Endothelial cell of umbilical vein (primary cell): ENCODE measurements around the gene TRPM3.

Experiments
- CTCF ChIP-seq, 2 donors: IDR thresholded peaks; 1 replicate in 1 of 2; 2 replicates in 1 of 2; pipeline ENCODE4 v1.5.1; 2011; ENCODE audit warnings: low read length in 2 of 2, mild to moderate bottlenecking in 2 of 2, moderate library complexity in 2 of 2, control low read depth in 1 of 2, inconsistent platforms in 1 of 2, low read depth in 1 of 2; ENCODE audit not compliant: insufficient read depth in 1 of 2; ENCODE audit errors: extremely low read depth in 1 of 2
- EZH2 ChIP-seq: IDR thresholded peaks from 2 replicates; pipeline ENCODE4 v1.6.1; 2012; ENCODE audit warnings: borderline replicate concordance, low read depth, mild to moderate bottlenecking, moderate library complexity, low read length, inconsistent platforms; ENCODE audit not compliant: severe bottlenecking

GRCh38 chr9:70610287-70610644 is 511.2 kb downstream of the TRPM3 start:
- TF ChIP-seq CTCF (IDR thresholded peaks at IDR 0.05; ENCODE audit: extremely low read depth in 1 of 2, insufficient read depth in 1 of 2, low read depth in 1 of 2, low read length in 2 of 2) (no peak), EZH2 (no peak)
